IPS-11a (cell line): Measurements from ENCODE around the gene DCAF6.

ENCODE experiments used
- H3K4me3 ChIP-seq: one replicate; pipeline ENCODE4 v1.5.1; 2013; ENCODE audit warnings: low read depth, low read length, control low read depth

DCAF6 gene

GRCh38 chr1:168099337-168099801, 162.9 kb downstream of the DCAF6 start:
- H3K4me3 ChIP-seq, result no peak overlapping the region

DNA sequence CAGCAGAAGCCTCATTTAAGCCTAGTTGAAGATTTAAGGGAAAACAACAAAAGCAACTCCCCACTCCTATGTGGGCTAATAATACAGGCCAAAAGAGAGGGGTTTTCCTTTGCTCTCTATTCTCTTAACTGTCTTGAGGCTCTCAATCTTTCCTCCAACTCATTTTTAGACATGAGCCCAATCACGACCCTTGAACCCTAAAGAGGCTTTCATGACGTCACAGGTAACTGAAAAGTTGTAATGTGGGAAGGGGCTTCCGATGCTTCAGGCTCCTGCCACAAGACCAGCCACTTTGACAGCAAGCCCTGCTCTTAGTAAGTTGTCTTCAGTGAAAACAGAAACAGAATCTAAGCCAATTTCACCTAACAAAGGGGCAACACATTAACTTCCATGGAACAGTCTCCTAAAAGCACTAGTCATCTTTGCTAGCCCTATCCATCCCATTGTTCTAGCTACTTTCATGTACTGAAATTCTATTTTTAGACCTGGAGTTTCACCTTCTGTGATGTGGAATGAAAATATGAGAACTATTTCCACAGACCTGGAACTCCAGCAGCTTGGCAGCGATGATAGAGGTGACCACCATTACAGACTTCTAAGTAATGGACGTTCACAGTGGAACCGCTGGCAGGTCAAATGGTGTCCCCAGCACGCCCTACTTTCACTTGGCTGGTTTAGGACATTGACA, 164.0 kb downstream of the DCAF6 start:
- no peak overlapping the region for H3K4me3 ChIP-seq

DNA sequence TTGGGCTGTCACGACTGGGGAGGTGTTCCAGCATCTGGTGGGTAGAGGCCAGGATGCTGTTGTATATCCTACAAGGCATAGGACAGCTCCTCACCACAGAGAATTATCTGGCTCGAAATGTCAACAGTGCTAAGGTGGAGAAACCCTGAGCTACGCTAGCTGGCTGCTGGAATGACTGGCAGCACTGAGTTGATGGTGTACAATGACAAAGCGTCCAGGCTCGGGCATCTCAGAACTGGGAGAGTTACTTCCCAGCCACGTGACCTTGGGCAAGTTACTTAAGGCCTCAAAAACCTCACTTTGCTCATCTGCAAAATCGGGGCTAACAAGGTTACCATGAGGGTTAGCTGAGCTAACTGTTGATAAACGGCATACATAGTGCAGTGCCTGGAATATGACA, 164.9 kb downstream of the DCAF6 start:
- H3K4me3 ChIP-seq, result no peak overlapping the region

DNA sequence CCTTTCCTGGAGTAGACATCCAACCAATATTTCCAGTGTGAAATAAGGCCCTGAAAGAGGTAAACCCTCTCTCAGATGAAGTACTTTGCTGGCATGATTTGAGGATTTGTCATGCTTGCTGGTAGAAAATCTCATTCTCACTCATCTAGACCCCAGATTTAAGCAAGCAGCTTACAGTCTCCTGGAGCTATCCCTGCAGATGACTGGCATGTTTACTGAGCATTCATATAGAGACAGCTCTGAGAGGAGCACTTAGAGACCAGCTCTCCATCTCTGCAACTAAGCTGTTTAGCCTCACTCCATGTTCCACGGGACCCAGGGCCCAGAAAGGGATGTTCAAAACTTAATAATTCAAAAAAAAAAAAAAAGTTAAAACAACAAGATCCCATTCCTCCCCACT, 166.0 kb downstream of the DCAF6 start:
- no peak overlapping the region for H3K4me3 ChIP-seq

DNA sequence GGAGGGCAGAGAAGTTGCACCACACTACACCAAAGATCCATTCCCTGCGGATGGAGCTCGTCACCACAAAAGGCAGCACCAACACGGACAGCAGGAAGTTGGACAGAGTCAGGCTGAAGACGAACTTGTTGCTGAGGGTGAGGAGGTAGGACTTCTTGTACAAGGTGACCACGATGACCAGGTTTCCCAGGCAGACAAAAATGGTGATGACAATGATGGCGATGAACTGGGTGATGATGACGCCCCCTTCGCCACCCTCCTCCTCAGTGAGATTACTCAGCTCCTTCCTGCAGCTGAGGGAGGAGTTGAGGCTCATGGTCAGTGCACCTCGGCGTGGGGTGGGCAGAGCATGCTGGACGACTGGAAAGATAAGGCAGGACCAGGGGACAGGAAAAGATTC, 168.1 kb downstream of the DCAF6 start:
- no peak overlapping the region for H3K4me3 ChIP-seq

DNA sequence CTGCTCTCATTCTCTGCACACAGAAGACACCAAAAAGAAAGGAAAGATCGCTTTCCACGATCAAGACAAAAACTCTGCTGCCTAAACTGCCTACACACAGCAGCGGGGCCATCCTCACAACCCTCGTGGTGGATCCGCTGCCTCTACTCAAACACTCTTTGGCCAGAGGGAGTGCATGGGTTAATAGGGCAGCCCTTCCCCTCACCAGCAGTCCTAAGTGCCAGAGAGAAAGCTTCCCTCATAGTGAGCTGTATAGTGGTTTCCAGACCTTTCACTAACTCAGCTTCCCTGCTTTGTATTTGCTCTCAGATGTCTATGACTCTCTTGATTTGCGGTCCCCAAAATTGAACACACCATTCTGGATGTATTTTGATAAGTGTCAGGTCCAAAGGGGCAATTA, 169.4 kb downstream of the DCAF6 start:
- no peak overlapping the region for H3K4me3 ChIP-seq

- no peak overlapping the region for H3K4me3 ChIP-seq
These were observed 169.8 kb downstream of the DCAF6 start for GRCh38 chr1:168106274-168106673.

DNA sequence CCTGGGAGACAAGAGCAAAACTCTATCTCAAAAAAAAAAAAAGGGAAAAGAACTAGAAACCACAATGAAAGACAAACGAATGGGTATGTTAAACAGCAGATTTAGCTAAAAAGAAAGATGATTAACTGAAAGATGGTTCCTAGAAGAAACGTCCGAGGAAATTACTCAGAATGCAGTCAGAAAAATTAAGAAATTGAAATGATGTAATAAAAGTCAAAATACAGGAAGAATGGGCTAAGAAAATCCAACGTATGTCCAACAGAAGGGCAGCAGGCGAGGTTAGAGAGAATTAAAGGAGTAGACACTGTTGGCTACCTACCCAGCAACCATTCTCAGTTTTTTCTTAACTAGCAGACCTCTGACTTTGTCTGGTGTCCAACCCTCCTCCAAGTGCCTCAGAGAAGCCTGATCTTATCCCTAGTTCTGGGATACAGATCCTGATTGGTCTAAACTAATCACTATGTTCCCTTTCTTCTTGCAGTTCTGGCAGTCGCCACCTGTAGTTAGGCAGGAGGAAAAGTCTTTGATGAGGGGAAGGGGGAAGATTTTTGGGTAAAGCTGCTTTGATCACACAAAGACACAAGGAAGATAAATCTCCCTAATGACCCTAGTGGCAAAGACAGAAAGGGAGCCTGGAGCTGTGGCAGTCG, 174.5 kb downstream of the DCAF6 start:
- no peak overlapping the region for H3K4me3 ChIP-seq

DNA sequence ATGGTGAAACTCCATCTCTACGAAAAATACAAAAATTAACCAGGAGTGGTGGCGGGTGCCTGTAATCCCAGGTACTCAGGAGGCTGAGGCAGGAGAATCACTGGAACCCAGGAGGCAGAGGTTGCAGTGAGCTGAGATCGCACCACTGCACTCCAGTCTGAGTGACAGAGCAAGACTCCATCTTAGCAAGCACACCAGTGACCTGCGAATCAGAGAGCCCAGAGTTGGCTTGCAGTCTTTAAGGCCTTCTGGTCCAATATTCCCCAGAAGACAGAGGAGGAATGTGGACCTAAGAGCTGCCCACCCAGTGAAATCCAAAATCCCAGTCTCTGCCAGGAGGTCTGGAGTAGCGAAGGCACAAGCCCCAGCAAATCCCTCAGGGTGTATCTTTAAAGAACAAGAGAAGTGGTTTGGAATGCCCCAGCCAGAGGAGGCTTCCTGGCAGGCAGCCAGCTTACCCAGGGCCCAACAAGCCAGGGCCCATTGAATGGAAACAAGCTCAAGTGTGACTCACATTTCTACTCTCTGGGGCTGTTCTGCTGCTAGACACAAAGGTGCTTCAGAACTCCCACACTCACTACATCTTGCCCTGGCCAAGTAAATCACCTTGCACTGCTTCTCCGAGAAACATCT, 176.3 kb downstream of the DCAF6 start:
- no peak overlapping the region for H3K4me3 ChIP-seq

- no peak overlapping the region for H3K4me3 ChIP-seq
These were observed 178.4 kb downstream of the DCAF6 start for GRCh38 chr1:168114845-168115244.

- no peak overlapping the region for H3K4me3 ChIP-seq
These were observed 179.9 kb downstream of the DCAF6 start for GRCh38 chr1:168116327-168116799.

DNA sequence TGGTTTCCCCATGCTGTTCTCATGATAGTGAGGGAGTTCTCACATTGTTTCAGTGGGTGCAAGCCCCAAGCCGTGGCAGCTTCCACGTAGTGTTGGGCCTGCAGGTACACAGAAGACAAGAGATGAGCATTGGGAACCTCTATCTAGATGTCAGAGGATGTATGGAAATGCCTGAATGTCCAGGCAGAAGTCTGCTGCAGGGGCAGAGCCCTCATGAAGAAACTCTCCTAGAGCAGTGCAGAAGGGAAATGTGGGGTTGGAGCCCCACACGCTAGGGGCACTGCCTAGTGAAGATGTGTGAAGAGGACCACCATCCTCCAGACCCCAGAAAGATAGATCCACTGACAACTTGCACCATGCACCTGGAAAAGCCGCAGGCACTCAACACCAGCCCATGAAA, 183.3 kb downstream of the DCAF6 start:
- H3K4me3 ChIP-seq, result no peak overlapping the region

GRCh38 chr1:168121401-168122011, 185.0 kb downstream of the DCAF6 start:
- no peak overlapping the region for H3K4me3 ChIP-seq

GRCh38 chr1:168125051-168125450, 188.6 kb downstream of the DCAF6 start:
- no peak overlapping the region for H3K4me3 ChIP-seq
